GM21367 (cell line): Measurements from ENCODE around the gene GNS.
"Not testable (repeated sequence)": the region's sequence is repeated elsewhere in the genome, so short reads cannot be mapped to it uniquely, and the experiment has no call there.

Experiments
- ATAC-seq: cut with Tn5 transposase; IDR thresholded peaks from one replicate; pipeline ENCODE4 v1.9.1; 2021; ENCODE audit not compliant: unreplicated experiment

The GNS gene

GRCh38 chr12:64700532-64700931 is 58.7 kb downstream of the GNS start:
- ATAC-seq, result no peak

- no peak for ATAC-seq
These were observed 59.6 kb downstream of the GNS start for GRCh38 chr12:64699504-64700115.

GRCh38 chr12:64696080-64696741 is 63.0 kb downstream of the GNS start:
- no peak for ATAC-seq

DNA sequence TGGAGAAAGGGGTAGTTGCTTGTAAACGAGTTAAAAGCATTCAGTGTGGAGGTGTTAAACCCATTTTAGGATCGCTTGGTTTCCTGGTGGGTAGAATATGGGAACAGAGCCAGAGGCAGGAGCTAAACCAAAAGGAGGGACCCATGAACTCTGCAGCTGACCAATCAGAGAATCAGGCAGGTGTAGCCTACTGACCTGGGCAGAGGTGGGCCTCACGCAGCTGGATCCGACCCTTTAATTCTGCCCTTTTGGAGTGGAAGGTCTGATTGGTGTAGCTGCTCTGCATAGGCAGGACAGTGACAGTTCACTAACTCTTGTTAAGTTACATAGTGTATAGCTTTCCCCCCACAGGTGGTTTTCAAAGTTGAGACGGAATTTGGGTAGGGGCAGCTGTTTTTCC is 63.7 kb downstream of the GNS start:
- no peak for ATAC-seq

DNA sequence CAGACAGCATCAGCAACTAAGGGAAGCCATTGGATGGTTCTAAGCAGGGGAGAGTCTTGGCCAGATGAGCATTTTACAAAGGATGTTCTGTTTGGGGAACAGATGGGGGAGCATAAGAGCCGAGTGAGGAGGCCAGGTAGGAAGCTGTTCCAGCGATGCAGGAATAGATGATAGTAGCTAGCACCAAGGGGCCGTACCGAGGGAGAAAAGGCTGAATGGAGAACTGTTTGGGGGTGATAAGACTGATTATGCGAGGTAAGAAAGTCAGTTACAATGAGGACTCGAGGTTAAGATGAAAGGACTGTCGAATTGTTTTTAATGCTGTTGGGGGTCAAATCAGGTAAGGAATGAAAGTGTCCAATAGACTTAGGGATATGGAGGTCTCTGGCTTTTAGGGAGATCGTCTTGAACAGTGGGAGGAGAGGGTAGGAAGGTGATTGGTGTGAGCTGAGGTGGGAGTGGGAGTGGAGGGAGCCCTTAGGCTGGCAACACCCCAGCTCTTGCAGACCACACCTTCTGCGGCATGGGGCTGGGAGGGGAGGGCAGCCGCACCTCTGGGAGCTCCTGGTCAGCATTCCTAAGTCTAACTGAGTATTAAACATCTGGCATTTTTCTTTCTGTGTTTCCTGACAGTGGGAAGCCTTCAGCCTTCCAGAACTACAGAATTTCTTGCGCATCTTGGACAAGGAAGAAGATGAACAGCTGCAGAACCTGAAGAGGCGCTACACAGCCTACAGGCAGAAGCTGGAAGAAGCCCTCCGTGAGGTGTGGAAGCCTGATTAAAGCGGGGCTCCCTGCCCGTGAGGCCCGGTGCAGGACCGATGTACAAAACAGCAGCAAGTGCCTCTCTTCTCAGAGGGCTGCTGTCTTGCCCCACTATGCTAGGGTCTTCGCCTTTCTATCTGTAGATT is 64.8 kb downstream of the GNS start:
- ATAC-seq, result no peak

- ATAC-seq, result no peak
These were observed 67.2 kb downstream of the GNS start for GRCh38 chr12:64691795-64692583.

- ATAC-seq, result no peak
These were observed 67.9 kb downstream of the GNS start for GRCh38 chr12:64691227-64691794.

GRCh38 chr12:64690236-64690635 is 69.0 kb downstream of the GNS start:
- not testable (repeated sequence) for ATAC-seq

- no peak for ATAC-seq
These were observed 70.5 kb downstream of the GNS start for GRCh38 chr12:64688715-64689114.

DNA sequence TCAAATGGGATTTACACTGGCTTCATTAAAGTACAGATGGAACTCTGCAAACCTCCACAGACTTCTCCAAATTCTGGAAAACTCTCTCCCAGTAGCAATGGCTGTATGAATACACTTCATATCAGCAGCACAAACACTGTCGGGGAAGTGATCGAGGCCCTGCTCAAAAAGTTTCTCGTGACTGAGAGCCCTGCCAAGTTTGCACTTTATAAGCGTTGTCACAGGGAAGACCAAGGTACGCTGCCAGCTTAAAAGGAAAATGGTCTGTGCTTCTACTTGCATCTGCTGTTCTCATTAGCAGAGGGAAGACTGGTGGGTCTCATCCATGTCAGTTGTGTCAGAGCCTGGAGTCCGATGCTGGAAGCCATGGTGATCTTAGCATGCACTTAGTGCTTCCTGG is 71.0 kb downstream of the GNS start:
- ATAC-seq, result no peak

GRCh38 chr12:64687816-64688215 is 71.4 kb downstream of the GNS start:
- no peak for ATAC-seq

GRCh38 chr12:64685605-64686004 is 73.6 kb downstream of the GNS start:
- no peak for ATAC-seq

DNA sequence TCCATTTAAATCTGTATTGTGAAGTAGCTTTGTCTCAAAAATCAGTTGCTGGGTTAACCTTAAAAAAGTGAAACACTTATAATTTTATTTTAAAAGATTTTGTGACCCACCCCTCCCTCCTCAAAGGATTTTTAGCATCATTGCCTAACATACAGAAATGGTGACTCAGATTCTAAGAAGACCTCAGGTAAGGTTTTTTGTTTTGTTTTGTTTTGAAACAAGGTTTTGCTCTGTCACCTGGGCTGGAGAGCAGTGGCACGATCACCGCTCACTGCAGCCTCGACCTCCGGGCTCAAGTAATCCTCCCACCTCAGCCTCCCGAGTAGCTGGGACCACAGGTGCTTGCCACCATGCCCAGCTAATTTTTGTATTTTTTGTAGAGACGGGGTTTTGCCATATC is 74.2 kb downstream of the GNS start:
- no peak for ATAC-seq

DNA sequence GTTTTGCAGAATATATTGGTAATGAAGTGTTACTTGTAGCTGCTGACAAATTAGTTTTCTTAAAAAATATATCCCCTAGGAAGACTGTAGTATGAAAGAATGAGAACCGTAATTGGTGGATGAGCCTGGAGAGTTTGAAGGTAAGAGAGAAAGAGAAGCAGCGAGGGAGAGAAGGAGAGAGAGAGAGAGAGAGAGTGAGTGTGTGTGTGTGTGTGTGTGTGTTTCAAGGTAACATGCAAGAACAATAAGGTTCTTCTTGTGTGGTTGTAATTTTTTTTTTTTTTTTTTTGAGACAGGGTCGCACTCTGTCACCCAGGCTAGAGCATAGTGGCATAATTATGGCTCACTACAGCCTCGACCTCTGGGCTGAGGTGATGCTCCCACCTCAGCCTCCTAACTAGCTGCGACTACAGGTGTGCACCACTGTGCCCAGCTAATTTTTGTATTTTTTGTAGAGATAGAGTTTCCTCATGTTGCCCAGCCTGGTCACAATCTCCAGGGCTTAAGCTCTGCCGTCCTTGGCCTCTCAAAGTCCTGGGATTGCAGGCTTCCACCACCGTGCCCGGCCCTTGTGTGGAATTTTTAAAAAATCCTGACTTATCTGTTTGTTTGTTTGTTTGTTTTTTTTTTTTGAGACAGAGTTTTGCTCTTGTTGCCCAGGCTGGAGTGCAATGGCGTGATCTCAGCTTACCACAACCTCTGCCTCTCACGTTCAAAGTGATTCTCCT is 75.2 kb downstream of the GNS start:
- ATAC-seq, result no peak

- ATAC-seq, result no peak
These were observed 76.5 kb downstream of the GNS start for GRCh38 chr12:64682572-64683277.

GRCh38 chr12:64681200-64682052 is 77.8 kb downstream of the GNS start:
- ATAC-seq, result no peak

- ATAC-seq, result no peak
These were observed 79.0 kb downstream of the GNS start for GRCh38 chr12:64680235-64680634.

DNA sequence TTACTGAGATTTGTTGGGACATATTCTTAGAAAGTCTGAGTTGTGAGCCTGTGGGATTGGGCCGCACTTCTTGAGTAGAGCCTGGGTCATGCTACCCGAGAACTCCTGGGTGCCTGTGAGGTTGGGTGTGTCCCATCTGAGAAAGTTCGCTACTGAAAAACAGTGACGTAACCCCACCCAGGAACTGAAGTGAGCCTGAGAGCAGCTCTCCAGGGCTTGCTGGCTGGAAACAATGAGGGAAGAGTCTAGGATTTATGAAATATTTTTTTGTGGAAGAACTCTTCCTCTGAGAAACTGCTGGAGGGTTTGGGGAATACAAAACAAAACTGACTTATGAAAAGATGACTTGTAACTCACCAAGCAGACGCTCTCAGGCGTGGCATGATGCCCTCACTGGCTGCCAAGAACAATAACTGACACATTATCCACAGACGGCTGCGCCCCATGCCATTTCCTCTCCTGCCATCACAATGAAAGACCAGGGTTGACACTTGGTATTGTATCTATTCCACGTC is 79.7 kb downstream of the GNS start:
- ATAC-seq, result peak; percentile 46
